Measurements from ENCODE around the gene ATP2C2. TPM values are rescaled to one million over a fixed set of nuclear protein-coding genes. Genes with fewer than 3 reads are reported as not detected.

The ATP2C2 gene
- total RNA-seq, 4 donors from 2014 or later, result 138 to 3,342 (median 155) TPM

GRCh38 chr16:84438971-84439696, 70.8 kb downstream of the ATP2C2 start:
- TF ChIP-seq EP300 (IDR thresholded peaks at IDR 0.05; ENCODE audit: low read depth) (no peak), POLR2A (IDR thresholded peaks at IDR 0.05) (no peak), POLR2AphosphoS5 (IDR thresholded peaks at IDR 0.05) (no peak), CTCF (IDR thresholded peaks at IDR 0.05) (no peak)
- H3K36me3 ChIP-seq, result no peaks in the 10 kb centered on the region
- no peak overlapping the region for H3K27ac ChIP-seq
- no peak overlapping the region for H3K4me3 ChIP-seq
- peaks cover 0 to 26% (median 17%) of the 10 kb centered on the region in 4 donors for H3K4me1 ChIP-seq
- no peaks in the 10 kb centered on the region for H3K27me3 ChIP-seq
- DNase-seq, result no peak
- H3K9me3 ChIP-seq, result no peaks in the 10 kb centered on the region
- intact Hi-C loops (cut with DNase I; ENCODE audit: low total_unique reads), result no loop called here
- 60% methylated on average over 15 of the region's 15 CpGs; no CpG with 5 or more reads in 1 of the 2 donors for WGBS, 2 donors (ENCODE audit: low coverage in 1 of 2)
- in situ Hi-C loops (cut with MboI; ENCODE audit: low pct_ligation_motif_present in 1 of 4, low pct_unique_long_range_greater_than_20kb in 1 of 4, low sequenced_read_pairs in 3 of 4), result no loop called here

- WGBS, 2 donors (ENCODE audit: low coverage in 1 of 2), result 81% methylated on average over 15 of the region's 19 CpGs; no CpG with 5 or more reads in 1 of the 2 donors
- Histone ChIP-seq H3K4me1 (peaks cover 0 to 12% (median 6%) of the 10 kb centered on the region in 4 donors), H3K4me3 (no peak overlapping the region), H3K9me3 (no peaks in the 10 kb centered on the region), H3K36me3 (no peaks in the 10 kb centered on the region), H3K27ac (peak overlapping the region; percentile 43 to 68 (median 58)), H3K27me3 (no peaks in the 10 kb centered on the region)
- in situ Hi-C loops (cut with MboI; ENCODE audit: low pct_ligation_motif_present in 1 of 4, low pct_unique_long_range_greater_than_20kb in 1 of 4, low sequenced_read_pairs in 3 of 4), result no loop called here
- TF ChIP-seq CTCF (IDR thresholded peaks at IDR 0.05) (no peak), POLR2A (IDR thresholded peaks at IDR 0.05) (no peak), EP300 (IDR thresholded peaks at IDR 0.05; ENCODE audit: low read depth) (no peak), POLR2AphosphoS5 (IDR thresholded peaks at IDR 0.05) (no peak)
- intact Hi-C loops (cut with DNase I; ENCODE audit: low total_unique reads), result no loop called here
- no peak for DNase-seq
Observed at GRCh38 chr16:84442416-84443145, 74.2 kb downstream of the ATP2C2 start.

GRCh38 chr16:84443166-84443802, 74.9 kb downstream of the ATP2C2 start:
- no peaks in the 10 kb centered on the region for H3K9me3 ChIP-seq
- no peaks in the 10 kb centered on the region for H3K27me3 ChIP-seq
- peak overlapping the region; percentile 43 to 68 (median 58) for H3K27ac ChIP-seq
- in situ Hi-C loops (cut with MboI; ENCODE audit: low pct_ligation_motif_present in 1 of 4, low pct_unique_long_range_greater_than_20kb in 1 of 4, low sequenced_read_pairs in 3 of 4), result no loop called here
- peak; percentile 71 for DNase-seq
- intact Hi-C loops (cut with DNase I; ENCODE audit: low total_unique reads), result no loop called here
- H3K4me3 ChIP-seq, result no peak overlapping the region
- TF ChIP-seq POLR2A (IDR thresholded peaks at IDR 0.05) (no peak), POLR2AphosphoS5 (IDR thresholded peaks at IDR 0.05) (no peak), EP300 (IDR thresholded peaks at IDR 0.05; ENCODE audit: low read depth) (no peak), CTCF (IDR thresholded peaks at IDR 0.05) (no peak)
- peaks cover 0 to 12% (median 6%) of the 10 kb centered on the region in 4 donors for H3K4me1 ChIP-seq
- 26 to 27% methylated on average over 4 to 15 of the region's 15 CpGs for WGBS, 2 donors (ENCODE audit: low coverage in 1 of 2)
- no peaks in the 10 kb centered on the region for H3K36me3 ChIP-seq

- no peak for DNase-seq
Observed at GRCh38 chr16:84444476-84444875, 76.1 kb downstream of the ATP2C2 start.

More at GRCh38 chr16:84444476-84444875, 76.1 kb downstream of the ATP2C2 start:
- H3K4me3 ChIP-seq, result no peak overlapping the region
- H3K9me3 ChIP-seq, result no peaks in the 10 kb centered on the region
- WGBS, 2 donors (ENCODE audit: low coverage in 1 of 2), result 82% methylated on average over 8 of the region's 8 CpGs; no CpG with 5 or more reads in 1 of the 2 donors
- H3K36me3 ChIP-seq, result no peaks in the 10 kb centered on the region
- H3K4me1 ChIP-seq, result peaks cover 0 to 12% (median 6%) of the 10 kb centered on the region in 4 donors
- H3K27ac ChIP-seq, result no peak overlapping the region
- intact Hi-C loops (cut with DNase I; ENCODE audit: low total_unique reads) (no loop called here), in situ Hi-C loops (cut with MboI; ENCODE audit: low pct_ligation_motif_present in 1 of 4, low pct_unique_long_range_greater_than_20kb in 1 of 4, low sequenced_read_pairs in 3 of 4) (no loop called here)
- no peaks in the 10 kb centered on the region for H3K27me3 ChIP-seq
- no peak for TF ChIP-seq POLR2AphosphoS5 (IDR thresholded peaks at IDR 0.05)
- no peak for TF ChIP-seq CTCF (IDR thresholded peaks at IDR 0.05)
- TF ChIP-seq POLR2A (IDR thresholded peaks at IDR 0.05), result no peak
- TF ChIP-seq EP300 (IDR thresholded peaks at IDR 0.05; ENCODE audit: low read depth), result no peak
